HepG2 (cell line): ENCODE data around the gene F7. TPM values are rescaled to one million over a fixed set of nuclear protein-coding genes. Genes with fewer than 3 reads are reported as not detected.

Experiments
- FOSL2 ChIP-seq: sonication (generic); formaldehyde crosslinking; IDR thresholded peaks from 2 replicates; pipeline ENCODE4 v1.4.0; 2020; ENCODE audit warnings: missing genetic modification reagents
- FOXM1 ChIP-seq: sonication (generic); formaldehyde crosslinking; IDR thresholded peaks from 2 replicates; pipeline ENCODE4 v1.5.0; 2020; ENCODE audit warnings: missing genetic modification reagents
- HIVEP1 ChIP-seq: sonication (generic); formaldehyde crosslinking; IDR thresholded peaks from 2 replicates; pipeline ENCODE4 v1.4.0; 2020; ENCODE audit warnings: mild to moderate bottlenecking, missing genetic modification reagents
- IKZF1 ChIP-seq: fragments of 450-650 bp; IDR thresholded peaks from 2 replicates; pipeline ENCODE4 v1.7.1; 2016
- KLF15 ChIP-seq: sonication (generic); formaldehyde crosslinking; IDR thresholded peaks from 2 replicates; pipeline ENCODE4 v1.8.1; 2023; ENCODE audit warnings: borderline replicate concordance, mild to moderate bottlenecking, inconsistent platforms, missing genetic modification reagents, mixed read lengths
- MEIS2 ChIP-seq: sonication (generic); formaldehyde crosslinking; IDR thresholded peaks from 2 replicates; pipeline ENCODE4 v1.9.0; 2021; ENCODE audit warnings: mild to moderate bottlenecking, missing genetic modification reagents
- PHF5A ChIP-seq: IDR thresholded peaks from one replicate; pipeline ENCODE4 v1.6.1; 2018; ENCODE audit warnings: low read depth, missing genetic modification reagents; ENCODE audit not compliant: unreplicated experiment
- SIN3A ChIP-seq: IDR thresholded peaks from 2 replicates; pipeline ENCODE4 v1.6.1; 2011; ENCODE audit warnings: low read depth, mild to moderate bottlenecking, control low read depth, low read length, borderline replicate concordance
- SOX6 ChIP-seq, 2 experiments: fragments of 450-650 bp in 1 of 2; sonication (generic) in 1 of 2; formaldehyde crosslinking in 1 of 2; IDR thresholded peaks; 2 replicates each; pipeline versions ENCODE4 v1.4.0 to v1.6.1; 2017 to 2020; ENCODE audit warnings: antibody characterized with exemption in 1 of 2, mild to moderate bottlenecking in 1 of 2, missing genetic modification reagents in 1 of 2
- STAT5B ChIP-seq: sonication (generic); formaldehyde crosslinking; IDR thresholded peaks from 2 replicates; pipeline ENCODE4 v1.4.0; 2020; ENCODE audit warnings: missing genetic modification reagents
- STAT6 ChIP-seq: sonication (generic); formaldehyde crosslinking; IDR thresholded peaks from 2 replicates; pipeline ENCODE4 v1.4.0; 2020; ENCODE audit warnings: missing genetic modification reagents, mild to moderate bottlenecking, borderline replicate concordance
- TOPORS ChIP-seq: sonication (generic); formaldehyde crosslinking; IDR thresholded peaks from 2 replicates; pipeline ENCODE4 v1.8.0; 2023; ENCODE audit warnings: mild to moderate bottlenecking, missing genetic modification reagents
- ZBTB34 ChIP-seq: sonication (generic); formaldehyde crosslinking; IDR thresholded peaks from 2 replicates; pipeline ENCODE4 v1.8.0; 2022; ENCODE audit warnings: mild to moderate bottlenecking, missing genetic modification reagents
- ZC3H13 ChIP-seq: sonication (generic); formaldehyde crosslinking; IDR thresholded peaks from 2 replicates; pipeline ENCODE4 v1.8.1; 2023; ENCODE audit warnings: mild to moderate bottlenecking, missing genetic modification reagents, moderate library complexity
- ZNF10 ChIP-seq: sonication (generic); formaldehyde crosslinking; IDR thresholded peaks from 2 replicates; pipeline ENCODE4 v1.4.0; 2020; ENCODE audit warnings: mild to moderate bottlenecking, low read depth, missing genetic modification reagents, borderline replicate concordance
- ZNF136 ChIP-seq: sonication (generic); formaldehyde crosslinking; IDR thresholded peaks from 2 replicates; pipeline ENCODE4 v1.8.1; 2022; ENCODE audit warnings: low read depth, mild to moderate bottlenecking, moderate library complexity, missing genetic modification reagents
- ZNF317 ChIP-seq: sonication (generic); formaldehyde crosslinking; IDR thresholded peaks from 2 replicates; pipeline ENCODE4 v1.5.0; 2020; ENCODE audit warnings: mild to moderate bottlenecking, missing genetic modification reagents
- ZNF329 ChIP-seq: sonication (generic); formaldehyde crosslinking; IDR thresholded peaks from 2 replicates; pipeline ENCODE4 v1.9.0; 2021; ENCODE audit warnings: low read depth, mild to moderate bottlenecking, missing genetic modification reagents
- ZNF354B ChIP-seq: sonication (generic); formaldehyde crosslinking; IDR thresholded peaks from 2 replicates; pipeline ENCODE4 v1.8.0; 2022; ENCODE audit warnings: mild to moderate bottlenecking, missing genetic modification reagents
- ZNF431 ChIP-seq: sonication (generic); formaldehyde crosslinking; IDR thresholded peaks from 2 replicates; pipeline ENCODE4 v1.9.0; 2022; ENCODE audit warnings: missing genetic modification reagents, low read depth, mild to moderate bottlenecking, borderline replicate concordance
- ZSCAN21 ChIP-seq: sonication (generic); formaldehyde crosslinking; IDR thresholded peaks from 2 replicates; pipeline ENCODE4 v1.8.0; 2022; ENCODE audit warnings: mild to moderate bottlenecking, missing genetic modification reagents, moderate library complexity, borderline replicate concordance
- polyA plus RNA-seq, 8 experiments: library from polyadenylated mRNA; depleted of rRNA in 3 of 8; stranded (reverse) in 7 of 8; unstranded in 1 of 8; fragments of >200 nt; fragmentation: Illumina TruSeq in 4 of 8; extraction: Trizol in 4 of 8; gene quantifications; 2 replicates each; pipeline versions ENCODE4 v1.2.1 to v1.2.3, GENCODE V29; 2011 to 2016; ENCODE audit warnings: low read depth in 4 of 8, missing spikeins in 1 of 8, mixed read lengths in 1 of 8; ENCODE audit not compliant: insufficient read depth in 1 of 8
- total RNA-seq, 5 experiments: library from RNA; depleted of rRNA; stranded (reverse); fragments of >200 nt; fragmentation: Illumina TruSeq; extraction: Trizol; gene quantifications; 2 replicates each; pipeline ENCODE4 v1.2.3, GENCODE V29; 2016; ENCODE audit warnings: low read depth in 1 of 5
- TF ChIP-seq, protein P1 (sequence below): sonication (generic); formaldehyde crosslinking; IDR thresholded peaks from 2 replicates; pipeline ENCODE4 v1.5.0; 2020; ENCODE audit warnings: mild to moderate bottlenecking, missing genetic modification reagents, borderline replicate concordance

The F7 gene
- total and polyA plus RNA-seq, 2 of the 13 experiments (the other 11 are each of a cell fraction or from before 2014, with no cell fraction given), result 12.6 to 26.5 TPM

DNA sequence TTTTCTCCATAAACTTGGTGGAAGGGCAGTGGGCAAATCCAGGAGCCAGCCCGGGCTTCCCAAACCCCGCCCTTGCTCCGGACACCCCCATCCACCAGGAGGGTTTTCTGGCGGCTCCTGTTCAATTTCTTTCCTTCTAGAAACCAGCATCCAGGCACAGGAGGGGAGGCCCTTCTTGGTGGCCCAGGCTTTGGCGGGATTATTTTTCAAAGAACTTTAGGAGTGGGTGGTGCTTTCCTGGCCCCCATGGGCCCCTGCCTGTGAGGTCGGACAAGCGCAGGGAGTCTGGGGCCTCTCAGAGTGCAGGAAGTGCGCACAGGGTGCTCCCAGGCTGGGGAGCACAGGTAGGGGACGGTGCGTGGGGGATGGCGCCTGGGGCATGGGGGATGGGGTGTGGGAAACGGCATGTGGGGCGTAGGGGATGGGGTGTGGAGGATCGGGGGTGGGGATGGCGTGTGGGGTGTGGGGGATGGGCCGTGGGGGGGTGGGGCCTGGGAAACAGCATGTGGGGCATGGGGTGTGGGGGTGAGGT is 396 bp downstream of the F7 start (continued):
- TF ChIP-seq, protein P1, sequence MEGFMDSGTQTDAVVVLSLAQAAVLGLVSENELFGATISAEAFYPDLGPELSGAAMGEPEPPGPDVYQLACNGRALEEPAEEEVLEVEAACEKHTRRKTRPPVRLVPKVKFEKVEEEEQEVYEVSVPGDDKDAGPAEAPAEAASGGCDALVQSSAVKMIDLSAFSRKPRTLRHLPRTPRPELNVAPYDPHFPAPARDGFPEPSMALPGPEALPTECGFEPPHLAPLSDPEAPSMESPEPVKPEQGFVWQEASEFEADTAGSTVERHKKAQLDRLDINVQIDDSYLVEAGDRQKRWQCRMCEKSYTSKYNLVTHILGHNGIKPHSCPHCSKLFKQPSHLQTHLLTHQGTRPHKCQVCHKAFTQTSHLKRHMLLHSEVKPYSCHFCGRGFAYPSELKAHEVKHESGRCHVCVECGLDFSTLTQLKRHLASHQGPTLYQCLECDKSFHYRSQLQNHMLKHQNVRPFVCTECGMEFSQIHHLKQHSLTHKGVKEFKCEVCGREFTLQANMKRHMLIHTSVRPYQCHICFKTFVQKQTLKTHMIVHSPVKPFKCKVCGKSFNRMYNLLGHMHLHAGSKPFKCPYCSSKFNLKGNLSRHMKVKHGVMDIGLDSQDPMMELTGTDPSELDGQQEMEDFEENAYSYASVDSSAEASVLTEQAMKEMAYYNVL (CRISPR knock-in tag), result 0 out of 2 replicates have a peak, but pooled peaks have one; percentile 11
- TF ChIP-seq ZNF431 (CRISPR knock-in tag) (0 out of 2 replicates have a peak, but pooled peaks have one; percentile 1), HIVEP1 (CRISPR knock-in tag) (0 out of 2 replicates have a peak, but pooled peaks have one; percentile 19), STAT6 (no peak), SIN3A (no peak), ZNF354B (CRISPR knock-in tag) (no peak), ZNF317 (CRISPR knock-in tag) (peak; percentile 55), ZNF136 (peak; percentile 18; the same call in 1 of the 2 replicates), TOPORS (CRISPR knock-in tag) (no peak; the same call in 1 of the 2 replicates), KLF15 (CRISPR knock-in tag) (no peak), ZNF329 (CRISPR knock-in tag) (no peak), ZSCAN21 (CRISPR knock-in tag) (0 out of 2 replicates have a peak, but pooled peaks have one; percentile 1), MEIS2 (CRISPR knock-in tag) (no peak), ZBTB34 (CRISPR knock-in tag) (0 out of 2 replicates have a peak, but pooled peaks have one; percentile 4), PHF5A (CRISPR knock-in tag) (no peak), SOX6 (IDR thresholded peaks at IDR 0.05) (no peak), SOX6 (CRISPR knock-in tag; IDR thresholded peaks at IDR 0.05) (peak; percentile 29), FOSL2 (CRISPR knock-in tag) (no peak), IKZF1 (no peak), ZNF10 (CRISPR knock-in tag) (no peak), STAT5B (CRISPR knock-in tag) (no peak), ZC3H13 (CRISPR knock-in tag) (peak; percentile 11), FOXM1 (CRISPR knock-in tag) (no peak)
